DOHH2 (cell line): ENCODE results near the gene LRWD1.

Source experiments
- H3F3A ChIP-seq: fragments of 200-600 bp; sonication (generic), shearing (Covaris generic); 2 replicates; pipeline ENCODE4 v1.6.0; 2016; ENCODE audit warnings: antibody characterized with exemption, mild to moderate bottlenecking; ENCODE audit not compliant: control insufficient read depth, insufficient read depth
- H3K27ac ChIP-seq: fragments of 200-600 bp; sonication (generic); 2 replicates; pipeline ENCODE4 v1.5.1; 2014; ENCODE audit warnings: low read depth, mild to moderate bottlenecking, low read length, moderate library complexity
- H3K27me3 ChIP-seq: fragments of 200-600 bp; sonication (generic); 2 replicates; pipeline ENCODE4 v1.6.1; 2014; ENCODE audit warnings: mild to moderate bottlenecking, low read length, mixed read lengths; ENCODE audit not compliant: control insufficient read depth
- H3K36me3 ChIP-seq: fragments of 200-600 bp; sonication (generic); 2 replicates; pipeline ENCODE4 v1.6.1; 2014; ENCODE audit warnings: mild to moderate bottlenecking, low read length, moderate library complexity, mixed read lengths; ENCODE audit not compliant: control insufficient read depth
- H3K4me1 ChIP-seq: fragments of 200-600 bp; sonication (generic); 2 replicates; pipeline ENCODE4 v1.6.1; 2014; ENCODE audit warnings: mild to moderate bottlenecking, low read length, mixed read lengths; ENCODE audit not compliant: control insufficient read depth
- H3K4me2 ChIP-seq: fragments of 200-600 bp; sonication (generic); 2 replicates; pipeline ENCODE4 v1.6.0; 2014; ENCODE audit warnings: mild to moderate bottlenecking, low read length, moderate library complexity
- H3K4me3 ChIP-seq: fragments of 200-600 bp; sonication (generic); 2 replicates; pipeline ENCODE4 v1.5.1; 2014; ENCODE audit warnings: mild to moderate bottlenecking, low read length, mixed read lengths
- H3K79me2 ChIP-seq: fragments of 200-600 bp; sonication (generic); 2 replicates; pipeline ENCODE4 v1.6.1; 2014; ENCODE audit warnings: mild to moderate bottlenecking, low read length, mixed read lengths; ENCODE audit not compliant: control insufficient read depth
- H3K9me2 ChIP-seq: fragments of 200-600 bp; sonication (generic); replicated peaks from 2 replicates; pipeline ENCODE4 v1.6.1; 2014; ENCODE audit warnings: mild to moderate bottlenecking, low read length, mixed read lengths; ENCODE audit not compliant: control insufficient read depth
- H3K9me3 ChIP-seq: fragments of 200-600 bp; sonication (generic); 2 replicates; pipeline ENCODE4 v1.6.1; 2014; ENCODE audit warnings: antibody characterized with exemption, low read length, mixed read lengths; ENCODE audit not compliant: control insufficient read depth, insufficient read depth
- H4K20me1 ChIP-seq: fragments of 200-600 bp; sonication (generic); 2 replicates; pipeline ENCODE4 v1.6.0; 2014; ENCODE audit warnings: low read depth, mild to moderate bottlenecking, antibody characterized with exemption, low read length, moderate library complexity; ENCODE audit not compliant: control insufficient read depth, insufficient read depth
- EZH2phosphoT487 ChIP-seq: fragments of 200-600 bp; sonication (generic); IDR thresholded peaks from 2 replicates; pipeline ENCODE4 v1.6.1; 2017; ENCODE audit warnings: borderline replicate concordance, mild to moderate bottlenecking, antibody characterized with exemption, low read length, moderate library complexity, mixed read lengths
- TF ChIP-seq, protein P1 (sequence below): fragments of 200-600 bp; sonication (generic); IDR thresholded peaks from one replicate; pipeline ENCODE4 v1.5.1; 2014; ENCODE audit warnings: antibody characterized with exemption, mild to moderate bottlenecking, low read depth, low read length; ENCODE audit not compliant: poor library complexity, severe bottlenecking

LRWD1 gene

GRCh38 chr7:102468478-102469350 is 3.9 kb downstream of the LRWD1 start:
- Histone ChIP-seq H3K27ac (no peak overlapping the region), H3F3A (peaks cover 4% of the 10 kb centered on the region; the same call in 1 of the 2 replicates), H3K79me2 (peaks cover 27% of the 10 kb centered on the region), H3K4me1 (peaks cover 22% of the 10 kb centered on the region), H4K20me1 (peaks cover 9% of the 10 kb centered on the region; the same call in 1 of the 2 replicates), H3K27me3 (no peaks in the 10 kb centered on the region), H3K9me2 (no peaks in the 10 kb centered on the region), H3K9me3 (no peaks in the 10 kb centered on the region), H3K4me2 (no peak overlapping the region), H3K4me3 (no peak overlapping the region), H3K36me3 (peaks cover 70% of the 10 kb centered on the region)
- TF ChIP-seq EZH2phosphoT487, result no peak
- TF ChIP-seq, protein P1, sequence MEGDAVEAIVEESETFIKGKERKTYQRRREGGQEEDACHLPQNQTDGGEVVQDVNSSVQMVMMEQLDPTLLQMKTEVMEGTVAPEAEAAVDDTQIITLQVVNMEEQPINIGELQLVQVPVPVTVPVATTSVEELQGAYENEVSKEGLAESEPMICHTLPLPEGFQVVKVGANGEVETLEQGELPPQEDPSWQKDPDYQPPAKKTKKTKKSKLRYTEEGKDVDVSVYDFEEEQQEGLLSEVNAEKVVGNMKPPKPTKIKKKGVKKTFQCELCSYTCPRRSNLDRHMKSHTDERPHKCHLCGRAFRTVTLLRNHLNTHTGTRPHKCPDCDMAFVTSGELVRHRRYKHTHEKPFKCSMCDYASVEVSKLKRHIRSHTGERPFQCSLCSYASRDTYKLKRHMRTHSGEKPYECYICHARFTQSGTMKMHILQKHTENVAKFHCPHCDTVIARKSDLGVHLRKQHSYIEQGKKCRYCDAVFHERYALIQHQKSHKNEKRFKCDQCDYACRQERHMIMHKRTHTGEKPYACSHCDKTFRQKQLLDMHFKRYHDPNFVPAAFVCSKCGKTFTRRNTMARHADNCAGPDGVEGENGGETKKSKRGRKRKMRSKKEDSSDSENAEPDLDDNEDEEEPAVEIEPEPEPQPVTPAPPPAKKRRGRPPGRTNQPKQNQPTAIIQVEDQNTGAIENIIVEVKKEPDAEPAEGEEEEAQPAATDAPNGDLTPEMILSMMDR, result no peak

DNA sequence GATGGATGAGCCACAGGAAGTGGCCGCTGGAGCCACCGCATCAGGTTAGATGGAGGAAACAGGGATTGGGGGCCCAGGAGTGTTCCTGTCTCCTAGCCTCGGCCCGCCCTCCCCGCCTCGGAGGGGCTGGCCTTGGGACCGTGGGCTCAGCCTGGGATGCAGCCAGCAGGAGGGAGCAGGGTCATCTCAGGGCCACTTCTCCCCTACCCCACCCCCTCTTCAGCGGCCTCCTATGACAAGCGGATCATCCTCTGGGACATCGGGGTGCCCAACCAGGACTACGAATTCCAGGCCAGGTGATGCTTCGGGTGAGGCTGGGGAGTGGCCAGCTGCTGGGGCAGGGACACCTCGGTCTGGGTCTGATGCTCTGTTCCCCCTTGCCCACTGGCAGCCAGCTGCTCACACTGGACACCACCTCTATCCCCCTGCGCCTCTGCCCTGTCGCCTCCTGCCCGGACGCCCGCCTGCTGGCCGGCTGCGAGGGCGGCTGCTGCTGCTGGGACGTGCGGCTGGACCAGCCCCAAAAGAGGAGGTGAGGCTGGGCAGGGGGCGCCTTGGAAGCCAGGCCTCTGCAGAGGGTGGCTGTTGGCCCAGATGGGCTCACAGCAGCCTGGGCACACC is 4.7 kb downstream of the LRWD1 start:
- Histone ChIP-seq H3K4me1 (peaks cover 17% of the 10 kb centered on the region), H4K20me1 (peaks cover 9% of the 10 kb centered on the region; the same call in 1 of the 2 replicates), H3K79me2 (peaks cover 20% of the 10 kb centered on the region), H3K9me2 (no peaks in the 10 kb centered on the region), H3K27ac (no peak overlapping the region), H3K36me3 (peaks cover 70% of the 10 kb centered on the region), H3F3A (peaks cover 4% of the 10 kb centered on the region; the same call in 1 of the 2 replicates), H3K9me3 (no peaks in the 10 kb centered on the region), H3K4me3 (no peak overlapping the region), H3K27me3 (no peaks in the 10 kb centered on the region), H3K4me2 (no peak overlapping the region)
- TF ChIP-seq EZH2phosphoT487, result no peak
- TF ChIP-seq, protein P1, result no peak

DNA sequence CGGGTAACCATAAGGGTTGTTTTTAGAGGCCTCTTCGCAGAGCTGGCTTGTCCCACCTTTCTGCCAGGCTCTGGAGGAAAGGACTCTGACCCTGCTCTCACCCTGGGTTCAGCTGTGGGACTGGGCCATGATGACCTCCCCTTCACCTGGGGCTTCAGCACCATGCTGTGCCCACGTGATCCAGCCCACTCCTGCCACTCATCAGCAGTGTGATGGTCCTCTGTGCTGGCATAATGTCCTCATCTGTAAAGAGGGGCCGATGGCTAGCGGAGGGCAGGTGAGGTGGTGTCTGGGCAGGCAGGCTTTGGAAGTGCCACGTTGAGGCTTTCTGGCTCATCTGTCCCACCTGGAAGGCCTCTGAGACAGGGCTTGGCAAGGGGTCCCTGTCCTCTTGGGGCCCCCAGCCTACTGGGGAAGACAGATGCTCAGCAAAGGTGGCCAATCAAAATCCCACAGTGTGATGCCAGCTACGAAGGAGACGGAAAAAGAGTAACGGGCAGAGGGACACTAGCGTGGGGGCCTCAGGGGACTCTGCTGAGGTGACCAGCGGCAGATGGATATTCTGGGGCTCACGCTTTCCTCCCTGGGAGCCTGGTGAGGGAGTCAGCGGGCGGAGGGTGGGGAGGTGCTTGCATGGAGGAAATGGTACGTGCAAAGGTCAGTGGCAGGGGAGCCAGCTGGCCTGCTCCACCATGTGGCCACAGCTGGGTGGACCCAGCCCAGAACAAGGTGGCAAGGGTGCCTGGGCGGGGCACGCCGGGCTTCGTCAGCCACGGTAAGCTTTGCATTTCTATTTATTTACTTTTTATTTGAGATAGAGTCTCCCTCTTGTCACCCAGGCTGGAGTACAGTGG is 5.4 kb downstream of the LRWD1 start:
- H3K27me3 ChIP-seq, result no peaks in the 10 kb centered on the region
- H3K4me2 ChIP-seq, result no peak overlapping the region
- H3K9me2 ChIP-seq, result no peaks in the 10 kb centered on the region
- no peaks in the 10 kb centered on the region for H3K9me3 ChIP-seq
- H3K4me3 ChIP-seq, result no peak overlapping the region
- H4K20me1 ChIP-seq, result peaks cover 9% of the 10 kb centered on the region; the same call in 1 of the 2 replicates
- H3K79me2 ChIP-seq, result peaks cover 15% of the 10 kb centered on the region
- TF ChIP-seq EZH2phosphoT487, result no peak
- TF ChIP-seq, protein P1, result no peak
- no peak overlapping the region for H3K27ac ChIP-seq
- H3K36me3 ChIP-seq, result peaks cover 69% of the 10 kb centered on the region
- H3F3A ChIP-seq, result peaks cover 4% of the 10 kb centered on the region; the same call in 1 of the 2 replicates
- peaks cover 17% of the 10 kb centered on the region for H3K4me1 ChIP-seq
